ENCODE results near the gene KPTN. TPM values are rescaled to one million over a fixed set of nuclear protein-coding genes. Genes with fewer than 3 reads are reported as not detected.

The KPTN gene
- total RNA-seq, 2 donors from 2014 or later, result 3.1 to 4.6 TPM

- peak overlapping the region; percentile 55 to 69 (median 66) for H3K27ac ChIP-seq
- H3K36me3 ChIP-seq (replicated peaks in 1 of 2; ENCODE audit: insufficient read depth in 1 of 2, low read depth in 2 of 2), result peaks cover 0 to 2% of the 10 kb centered on the region in 2 donors
- H3K4me3 ChIP-seq, result no peak overlapping the region
- TF ChIP-seq CTCF (IDR thresholded peaks at IDR 0.05) (no peak), POLR2A (IDR thresholded peaks at IDR 0.05) (no peak)
- H3K9me3 ChIP-seq, result no peaks in the 10 kb centered on the region
- peaks cover 76% of the 10 kb centered on the region for H3K4me1 ChIP-seq
- peak in 1 of 4 donors; percentile 39 for DNase-seq
- ATAC-seq, result no peak
- H3K27me3 ChIP-seq, result no peaks in the 10 kb centered on the region
- intact Hi-C loops (cut with DNase I), result no loop called here
- 62 to 71% methylated on average over 3 to 11 of the region's 11 CpGs for WGBS, 2 donors
Observed at GRCh38 chr19:47507924-47508553, 24.0 kb upstream of the KPTN start.

- Histone ChIP-seq H3K9me3 (no peaks in the 10 kb centered on the region), H3K4me3 (no peak overlapping the region), H3K27ac (peak overlapping the region; percentile 55 to 69 (median 66)), H3K36me3 (replicated peaks in 1 of 2; ENCODE audit: insufficient read depth in 1 of 2, low read depth in 2 of 2) (peaks cover 0 to 4% of the 10 kb centered on the region in 2 donors), H3K4me1 (peaks cover 67% of the 10 kb centered on the region), H3K27me3 (no peaks in the 10 kb centered on the region)
- DNase-seq (peak; percentile 49 to 78 (median 66)), ATAC-seq (peak; percentile 31)
- 24 to 27% methylated on average over 2 to 6 of the region's 6 CpGs for WGBS, 2 donors
- TF ChIP-seq CTCF (IDR thresholded peaks at IDR 0.05) (no peak), POLR2A (IDR thresholded peaks at IDR 0.05) (no peak)
- intact Hi-C loops (cut with DNase I), result no loop called here
Observed at GRCh38 chr19:47507012-47507411, 23.0 kb upstream of the KPTN start.

GRCh38 chr19:47506459-47506858 is 22.4 kb upstream of the KPTN start:
- 48 to 66% methylated on average over 7 to 8 of the region's 8 CpGs for WGBS, 2 donors
- Histone ChIP-seq H3K27me3 (no peaks in the 10 kb centered on the region), H3K4me3 (no peak overlapping the region), H3K9me3 (no peaks in the 10 kb centered on the region), H3K4me1 (peaks cover 61% of the 10 kb centered on the region), H3K36me3 (replicated peaks in 1 of 2; ENCODE audit: insufficient read depth in 1 of 2, low read depth in 2 of 2) (peaks cover 0 to 4% of the 10 kb centered on the region in 2 donors), H3K27ac (peak overlapping the region; percentile 55 to 69 (median 66))
- DNase-seq, result no peak
- TF ChIP-seq POLR2A (IDR thresholded peaks at IDR 0.05) (no peak), CTCF (IDR thresholded peaks at IDR 0.05) (no peak)
- ATAC-seq, result no peak
- intact Hi-C loops (cut with DNase I), result no loop called here

- H3K4me3 ChIP-seq, result no peak overlapping the region
- ATAC-seq (no peak), DNase-seq (no peak)
- peaks cover 0 to 11% of the 10 kb centered on the region in 2 donors for H3K36me3 ChIP-seq (replicated peaks in 1 of 2; ENCODE audit: insufficient read depth in 1 of 2, low read depth in 2 of 2)
- H3K27ac ChIP-seq, result peak overlapping the region in 2 of 4 donors; percentile 66 to 69
- H3K27me3 ChIP-seq, result no peaks in the 10 kb centered on the region
- H3K4me1 ChIP-seq, result peaks cover 52% of the 10 kb centered on the region
- H3K9me3 ChIP-seq, result no peaks in the 10 kb centered on the region
- WGBS, 2 donors, result 17 to 38% methylated on average over 6 of the region's 6 CpGs
- TF ChIP-seq POLR2A (IDR thresholded peaks at IDR 0.05) (no peak), CTCF (IDR thresholded peaks at IDR 0.05) (no peak)
- intact Hi-C loops (cut with DNase I), result no loop called here
Observed at GRCh38 chr19:47505506-47505905, 21.5 kb upstream of the KPTN start.

- intact Hi-C loops (cut with DNase I), result no loop called here
- H3K36me3 ChIP-seq (replicated peaks in 1 of 2; ENCODE audit: insufficient read depth in 1 of 2, low read depth in 2 of 2), result peaks cover 0 to 11% of the 10 kb centered on the region in 2 donors
- no peak overlapping the region for H3K27ac ChIP-seq
- no peaks in the 10 kb centered on the region for H3K27me3 ChIP-seq
- no peak overlapping the region for H3K4me3 ChIP-seq
- peaks cover 37% of the 10 kb centered on the region for H3K4me1 ChIP-seq
- DNase-seq, result no peak
- 68 to 100% methylated on average over 2 to 5 of the region's 5 CpGs for WGBS, 2 donors
- no peak for ATAC-seq
- no peaks in the 10 kb centered on the region for H3K9me3 ChIP-seq
- TF ChIP-seq POLR2A (IDR thresholded peaks at IDR 0.05) (no peak), CTCF (IDR thresholded peaks at IDR 0.05) (no peak)
Observed at GRCh38 chr19:47503826-47504150, 19.8 kb upstream of the KPTN start.

All from body of pancreas (tissue), 4 donors.